Activated CD4-positive, alpha-beta T cell treated with anti-CD3 and anti-CD28 coated beads for 36 hours (primary cell): ENCODE measurements around the gene DYNLL1. TPM values are rescaled to one million over a fixed set of nuclear protein-coding genes. Genes with fewer than 3 reads are reported as not detected.
A peak's percentile ranks its signal among the peaks of the same experiment; 100 is the strongest.
"Not testable (repeated sequence)": the region's sequence is repeated elsewhere in the genome, so short reads cannot be mapped to it uniquely, and the experiment has no call there.

ENCODE experiments used
- ATAC-seq: fragments of 200-7000 bp; cut with Tn5 transposase; one replicate; pipeline ENCODE4 v1.10.0; 2021; ENCODE audit warnings: mild to moderate bottlenecking, moderate library complexity
- CTCF ChIA-PET: fragments of 350-600 bp; sonication (Branson Sonifier 250); formaldehyde crosslinking; loops from one replicate; lab custom pipeline; 2021; ENCODE audit warnings: antibody characterized with exemption; lab: Charles Lee
- POLR2A ChIA-PET: fragments of 350-600 bp; sonication (Branson Sonifier 250); formaldehyde crosslinking; loops from one replicate; lab custom pipeline; 2021; ENCODE audit warnings: antibody characterized with exemption, inconsistent platforms; lab: Charles Lee
- DNase-seq: peaks from one replicate; pipeline ENCODE4 v3.0.0-alpha.2; 2020
- H3K27ac Mint-ChIP-seq: one replicate; pipeline ENCODE4 v1.8.0; 2021; ENCODE audit warnings: mixed read lengths
- H3K27me3 Mint-ChIP-seq: one replicate; pipeline ENCODE4 v1.8.0; 2021; ENCODE audit warnings: mixed read lengths
- H3K36me3 Mint-ChIP-seq: one replicate; pipeline ENCODE4 v1.8.0; 2021; ENCODE audit warnings: low read depth, mixed read lengths
- H3K4me1 Mint-ChIP-seq: one replicate; pipeline ENCODE4 v1.8.0; 2021; ENCODE audit warnings: mixed read lengths
- H3K4me3 Mint-ChIP-seq: one replicate; pipeline ENCODE4 v1.8.0; 2021; ENCODE audit warnings: mild to moderate bottlenecking, moderate library complexity, mixed read lengths
- H3K9me3 Mint-ChIP-seq: one replicate; pipeline ENCODE4 v1.8.0; 2021; ENCODE audit warnings: low read depth, mixed read lengths
- intact Hi-C, 2 experiments: fragments of 100-400 bp; cut with DNase I in 1 of 2; cut with micrococcal nuclease in 1 of 2; formaldehyde crosslinking; loops; one replicate each; pipeline versions ENCODE4 v1.14.2 to v1.15.1; 2022 to 2024; cut with DNase I, micrococcal nuclease
- total RNA-seq, 2 experiments: library from RNA; stranded (reverse); gene quantifications; one replicate each; pipeline ENCODE4 v1.2.3, GENCODE V29; 2021

DYNLL1 gene
- total RNA-seq, 2 experiments from 2014 or later: 166 to 169 TPM

- CTCF ChIA-PET: interaction anchor here (0.7 to 1.1 kb wide), 3 partner anchors 12 to 165 kb away, joined by 3 to 4 read pairs (median 3); no protein-coding TSS in a partner anchor
- Mint-ChIP-seq H3K27me3 (no peaks in the 10 kb centered on the region), H3K4me3 (no peak overlapping the region), H3K9me3 (no peaks in the 10 kb centered on the region), H3K27ac (no peak overlapping the region), H3K36me3 (peaks cover 17% of the 10 kb centered on the region), H3K4me1 (no peaks in the 10 kb centered on the region)
- POLR2A ChIA-PET: no interaction called here
- no peak for ATAC-seq
- intact Hi-C loops: no loop called here
- DNase-seq: no peak
These were observed 12.6 kb downstream of the DYNLL1 start for GRCh38 chr12:120508537-120508936.

GRCh38 chr12:120514002-120514401 lies 18.1 kb downstream of the DYNLL1 start:
- no peaks in the 10 kb centered on the region for H3K9me3 Mint-ChIP-seq
- CTCF ChIA-PET: interaction anchor here (0.6 to 0.9 kb wide), 2 partner anchors 30 to 146 kb away, joined by 3 read pairs; no protein-coding TSS in a partner anchor
- no peaks in the 10 kb centered on the region for H3K4me1 Mint-ChIP-seq
- peaks cover 18% of the 10 kb centered on the region for H3K36me3 Mint-ChIP-seq
- intact Hi-C loops: no loop called here
- no peak for ATAC-seq
- no peak for DNase-seq
- POLR2A ChIA-PET: no interaction called here
- no peak overlapping the region for H3K27ac Mint-ChIP-seq
- no peak overlapping the region for H3K4me3 Mint-ChIP-seq
- H3K27me3 Mint-ChIP-seq: no peaks in the 10 kb centered on the region

- DNase-seq (no peak), ATAC-seq (no peak)
- POLR2A ChIA-PET: no interaction called here
- Mint-ChIP-seq H3K27me3 (no peaks in the 10 kb centered on the region), H3K27ac (no peak overlapping the region), H3K9me3 (no peaks in the 10 kb centered on the region), H3K4me1 (no peaks in the 10 kb centered on the region), H3K36me3 (peaks cover 13% of the 10 kb centered on the region), H3K4me3 (no peak overlapping the region)
- intact Hi-C loops: no loop called here
- CTCF ChIA-PET: interaction anchor here (1.4 kb wide), 1 partner anchor 15 kb away, joined by 3 read pairs; no protein-coding TSS in a partner anchor
These were observed 19.6 kb downstream of the DYNLL1 start for GRCh38 chr12:120515496-120515895.

- ATAC-seq: not testable (repeated sequence)
These were observed 23.4 kb downstream of the DYNLL1 start for GRCh38 chr12:120519324-120519723.

GRCh38 chr12:120522568-120522967 lies 26.7 kb downstream of the DYNLL1 start:
- CTCF ChIA-PET: interaction anchor here (1.2 kb wide), 1 partner anchor 17 kb away, joined by 3 read pairs; no protein-coding TSS in a partner anchor
- ATAC-seq (no peak), DNase-seq (no peak)
- intact Hi-C loops: no loop called here
- H3K36me3 Mint-ChIP-seq: peaks cover 11% of the 10 kb centered on the region
- no peaks in the 10 kb centered on the region for H3K27me3 Mint-ChIP-seq
- H3K9me3 Mint-ChIP-seq: no peaks in the 10 kb centered on the region
- H3K4me3 Mint-ChIP-seq: no peak overlapping the region
- H3K27ac Mint-ChIP-seq: no peak overlapping the region
- POLR2A ChIA-PET: interaction anchor here (0.8 kb wide), 1 partner anchor 23 kb away, joined by 4 read pairs; no protein-coding TSS in a partner anchor
- H3K4me1 Mint-ChIP-seq: peaks cover 4% of the 10 kb centered on the region

More at GRCh38 chr12:120519324-120519723, 23.4 kb downstream of the DYNLL1 start:
- DNase-seq, H3K27me3 Mint-ChIP-seq, H3K9me3 Mint-ChIP-seq, H3K27ac Mint-ChIP-seq, intact Hi-C loops, H3K4me1 Mint-ChIP-seq, POLR2A ChIA-PET, H3K4me3 Mint-ChIP-seq: not testable (repeated sequence)
- peaks cover 12% of the 10 kb centered on the region for H3K36me3 Mint-ChIP-seq
- CTCF ChIA-PET: interaction anchor here (0.8 to 1.0 kb wide), 2 partner anchors 22 to 105 kb away, joined by 3 to 4 read pairs; no protein-coding TSS in a partner anchor

GRCh38 chr12:120528861-120529525 lies 33.1 kb downstream of the DYNLL1 start, which contains the start of gene COQ5:
TSS of gene COQ5 (minus strand) at chr12:120529158. CDS start at chr12:120529141, 17 bp downstream.
- peak within 1 kb of the TSS; percentile 100 for H3K27ac Mint-ChIP-seq
- H3K9me3 Mint-ChIP-seq: no peaks in the 10 kb centered on the region
- peak; percentile 93 for ATAC-seq
- H3K36me3 Mint-ChIP-seq: peaks cover 10% of the 10 kb centered on the region
- intact Hi-C loops: loop anchor here (1.0 to 2.0 kb wide), 5 partner anchors 32 to 212 kb away; partner anchors contain the start of genes DYNLL1 (in 2 of the 2), COX6A1 (in 1 of the 2) and SRSF9 (in 1 of the 2)
- ChIA-PET CTCF (interaction anchor here (0.6 to 1.3 kb wide), 11 partner anchors 9 to 297 kb away, joined by 3 to 6 read pairs (median 4); partner anchors contain the start of gene SIRT4), POLR2A (interaction anchor here (0.6 to 1.7 kb wide), 7 partner anchors 8 to 238 kb away, joined by 3 to 10 read pairs (median 4); partner anchors contain the start of genes DYNLL1, RNU4-1 and RNU4-2)
- DNase-seq: peak; percentile 93
- H3K4me1 Mint-ChIP-seq: peaks cover 21% of the 10 kb centered on the region
- H3K4me3 Mint-ChIP-seq: peak within 1 kb of the TSS; percentile 99
- no peaks in the 10 kb centered on the region for H3K27me3 Mint-ChIP-seq

GRCh38 chr12:120529641-120530417 lies 33.9 kb downstream of the DYNLL1 start:
- CTCF ChIA-PET: interaction anchor here (1.1 to 1.3 kb wide), 4 partner anchors 8 to 298 kb away, joined by 3 to 6 read pairs (median 4); no protein-coding TSS in a partner anchor
- intact Hi-C loops: loop anchor here (1.0 to 2.0 kb wide), 5 partner anchors 33 to 213 kb away; partner anchors contain the start of genes DYNLL1 (in 2 of the 2), COX6A1 (in 1 of the 2) and SRSF9 (in 1 of the 2)
- POLR2A ChIA-PET: interaction anchor here (0.5 to 1.7 kb wide), 5 partner anchors 30 to 237 kb away, joined by 3 to 10 read pairs (median 4); partner anchors contain the start of genes DYNLL1 and RNU4-1
- H3K4me3 Mint-ChIP-seq: peak overlapping the region; percentile 99
- ATAC-seq (no peak), DNase-seq (peak; percentile 34)
- no peaks in the 10 kb centered on the region for H3K27me3 Mint-ChIP-seq
- peaks cover 23% of the 10 kb centered on the region for H3K4me1 Mint-ChIP-seq
- H3K36me3 Mint-ChIP-seq: peaks cover 7% of the 10 kb centered on the region
- peak overlapping the region; percentile 100 for H3K27ac Mint-ChIP-seq
- H3K9me3 Mint-ChIP-seq: no peaks in the 10 kb centered on the region

GRCh38 chr12:120530418-120530761 lies 34.5 kb downstream of the DYNLL1 start:
- ATAC-seq, intact Hi-C loops, H3K9me3 Mint-ChIP-seq, POLR2A ChIA-PET, H3K27ac Mint-ChIP-seq, CTCF ChIA-PET, DNase-seq, H3K27me3 Mint-ChIP-seq, H3K36me3 Mint-ChIP-seq: not testable (repeated sequence)
- peak overlapping the region; percentile 99 for H3K4me3 Mint-ChIP-seq
- H3K4me1 Mint-ChIP-seq: peaks cover 23% of the 10 kb centered on the region

- Mint-ChIP-seq H3K4me1 (peaks cover 36% of the 10 kb centered on the region), H3K9me3 (no peaks in the 10 kb centered on the region), H3K27me3 (no peaks in the 10 kb centered on the region), H3K4me3 (no peak overlapping the region), H3K27ac (no peak overlapping the region), H3K36me3 (peaks cover 22% of the 10 kb centered on the region)
- intact Hi-C loops: no loop called here
- ChIA-PET POLR2A (interaction anchor here (0.6 kb wide), 1 partner anchor 420 kb away, joined by 3 read pairs; no protein-coding TSS in a partner anchor), CTCF (interaction anchor here (0.6 to 1.2 kb wide), 2 partner anchors 37 to 176 kb away, joined by 3 read pairs; partner anchors contain the start of gene DYNLL1)
- DNase-seq (no peak), ATAC-seq (no peak)
These were observed 36.9 kb downstream of the DYNLL1 start for GRCh38 chr12:120532701-120533238.

GRCh38 chr12:120534203-120534702 lies 38.3 kb downstream of the DYNLL1 start, which contains the start of gene RNF10:
TSS of gene RNF10 (plus strand) at chr12:120534356. CDS start at chr12:120534812, 456 bp downstream.
- Mint-ChIP-seq H3K9me3 (no peaks in the 10 kb centered on the region), H3K4me3 (peak within 1 kb of the TSS; percentile 87), H3K36me3 (peaks cover 28% of the 10 kb centered on the region), H3K27ac (peak within 1 kb of the TSS; percentile 95), H3K27me3 (no peaks in the 10 kb centered on the region), H3K4me1 (peaks cover 46% of the 10 kb centered on the region)
- DNase-seq: peak; percentile 82
- intact Hi-C loops: loop anchor here (1.0 to 2.0 kb wide), 6 partner anchors 47 to 333 kb away; partner anchors contain the start of genes SRSF9 (in 2 of the 2), COX6A1 (in 1 of the 2), MLEC (in 1 of the 2) and POP5 (in 1 of the 2)
- POLR2A ChIA-PET: interaction anchor here (1.2 kb wide), 1 partner anchor 333 kb away, joined by 3 read pairs; no protein-coding TSS in a partner anchor
- peak; percentile 67 for ATAC-seq
- CTCF ChIA-PET: interaction anchor here (0.8 kb wide), 1 partner anchor 1788 kb away, joined by 3 read pairs; no protein-coding TSS in a partner anchor
